Activated CD4-positive, alpha-beta T cell treated with anti-CD3 and anti-CD28 coated beads for 36 hours (primary cell): ENCODE measurements around the gene EEF1A2. TPM values are rescaled to one million over a fixed set of nuclear protein-coding genes. Genes with fewer than 3 reads are reported as not detected.

Source experiments
- ATAC-seq: fragments of 200-7000 bp; cut with Tn5 transposase; one replicate; pipeline ENCODE4 v1.10.0; 2021; ENCODE audit warnings: mild to moderate bottlenecking, moderate library complexity
- CTCF ChIA-PET: fragments of 350-600 bp; sonication (Branson Sonifier 250); formaldehyde crosslinking; loops from one replicate; lab custom pipeline; 2021; ENCODE audit warnings: antibody characterized with exemption; lab: Charles Lee
- POLR2A ChIA-PET: fragments of 350-600 bp; sonication (Branson Sonifier 250); formaldehyde crosslinking; loops from one replicate; lab custom pipeline; 2021; ENCODE audit warnings: antibody characterized with exemption, inconsistent platforms; lab: Charles Lee
- DNase-seq: peaks from one replicate; pipeline ENCODE4 v3.0.0-alpha.2; 2020
- H3K27ac Mint-ChIP-seq: one replicate; pipeline ENCODE4 v1.8.0; 2021; ENCODE audit warnings: mixed read lengths
- H3K27me3 Mint-ChIP-seq: one replicate; pipeline ENCODE4 v1.8.0; 2021; ENCODE audit warnings: mixed read lengths
- H3K36me3 Mint-ChIP-seq: one replicate; pipeline ENCODE4 v1.8.0; 2021; ENCODE audit warnings: low read depth, mixed read lengths
- H3K4me1 Mint-ChIP-seq: one replicate; pipeline ENCODE4 v1.8.0; 2021; ENCODE audit warnings: mixed read lengths
- H3K4me3 Mint-ChIP-seq: one replicate; pipeline ENCODE4 v1.8.0; 2021; ENCODE audit warnings: mild to moderate bottlenecking, moderate library complexity, mixed read lengths
- H3K9me3 Mint-ChIP-seq: one replicate; pipeline ENCODE4 v1.8.0; 2021; ENCODE audit warnings: low read depth, mixed read lengths
- intact Hi-C, 2 experiments: fragments of 100-400 bp; cut with DNase I in 1 of 2; cut with micrococcal nuclease in 1 of 2; formaldehyde crosslinking; loops; one replicate each; pipeline versions ENCODE4 v1.14.2 to v1.15.1; 2022 to 2024; cut with DNase I, micrococcal nuclease
- total RNA-seq, 2 experiments: library from RNA; stranded (reverse); gene quantifications; one replicate each; pipeline ENCODE4 v1.2.3, GENCODE V29; 2021

Gene EEF1A2
- total RNA-seq, 2 experiments from 2014 or later: 0.69 to 0.81 TPM

DNA sequence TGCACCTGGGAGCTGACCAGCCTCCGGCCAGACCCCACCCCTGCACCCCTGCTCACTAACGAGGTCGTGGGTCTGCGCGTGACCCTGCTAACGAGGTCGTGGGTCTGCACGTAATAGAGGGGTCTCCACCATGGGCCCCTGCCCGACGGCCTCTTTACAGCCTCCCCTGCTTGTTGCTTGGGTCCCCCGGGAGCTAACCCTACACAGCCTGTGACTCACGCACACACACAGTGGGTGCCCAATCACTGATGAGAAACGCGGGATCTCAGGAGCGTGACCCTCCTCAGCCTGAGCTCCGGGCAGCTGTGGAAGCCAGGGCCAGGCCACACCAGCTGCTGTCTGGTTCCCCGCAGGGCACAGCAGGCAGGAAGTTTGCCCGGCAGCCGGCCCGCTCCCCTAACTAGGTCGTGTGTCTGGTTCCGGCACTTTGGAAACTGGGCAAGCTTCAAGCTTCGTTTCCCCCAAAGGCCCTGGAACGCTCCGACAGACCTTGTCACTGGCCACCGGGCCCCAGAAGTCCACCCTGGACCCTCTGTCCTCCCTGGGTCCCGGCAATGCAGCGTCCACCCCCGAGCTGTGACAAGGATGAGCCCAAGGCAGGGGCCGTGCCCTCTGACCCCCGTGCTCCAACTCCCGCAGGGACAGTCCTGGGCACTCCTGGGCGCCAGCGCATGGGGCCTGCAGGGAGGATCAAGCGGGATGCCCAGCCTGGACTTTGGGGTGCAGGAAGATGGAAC is 37.5 kb upstream of the EEF1A2 start:
- no peak overlapping the region for H3K4me3 Mint-ChIP-seq
- H3K36me3 Mint-ChIP-seq: no peaks in the 10 kb centered on the region
- ATAC-seq (no peak), DNase-seq (peak; percentile 20)
- POLR2A ChIA-PET: interaction anchor here (0.6 kb wide), 2 partner anchors 10 to 306 kb away, joined by 3 read pairs; no protein-coding TSS in a partner anchor
- H3K27ac Mint-ChIP-seq: no peak overlapping the region
- no peaks in the 10 kb centered on the region for H3K9me3 Mint-ChIP-seq
- H3K4me1 Mint-ChIP-seq: peaks cover 8% of the 10 kb centered on the region
- H3K27me3 Mint-ChIP-seq: no peaks in the 10 kb centered on the region
- intact Hi-C loops: loop anchor here (2.0 to 10.0 kb wide), 6 partner anchors 101 to 528 kb away; partner anchors contain the start of genes UCKL1 (in 2 of the 2), ABHD16B (in 1 of the 2), TCEA2 (in 1 of the 2) and TPD52L2 (in 1 of the 2)
- CTCF ChIA-PET: interaction anchor here (0.9 to 3.2 kb wide), 7 partner anchors 10 to 437 kb away, joined by 3 to 21 read pairs (median 7); partner anchors contain the start of gene PPDPF

DNA sequence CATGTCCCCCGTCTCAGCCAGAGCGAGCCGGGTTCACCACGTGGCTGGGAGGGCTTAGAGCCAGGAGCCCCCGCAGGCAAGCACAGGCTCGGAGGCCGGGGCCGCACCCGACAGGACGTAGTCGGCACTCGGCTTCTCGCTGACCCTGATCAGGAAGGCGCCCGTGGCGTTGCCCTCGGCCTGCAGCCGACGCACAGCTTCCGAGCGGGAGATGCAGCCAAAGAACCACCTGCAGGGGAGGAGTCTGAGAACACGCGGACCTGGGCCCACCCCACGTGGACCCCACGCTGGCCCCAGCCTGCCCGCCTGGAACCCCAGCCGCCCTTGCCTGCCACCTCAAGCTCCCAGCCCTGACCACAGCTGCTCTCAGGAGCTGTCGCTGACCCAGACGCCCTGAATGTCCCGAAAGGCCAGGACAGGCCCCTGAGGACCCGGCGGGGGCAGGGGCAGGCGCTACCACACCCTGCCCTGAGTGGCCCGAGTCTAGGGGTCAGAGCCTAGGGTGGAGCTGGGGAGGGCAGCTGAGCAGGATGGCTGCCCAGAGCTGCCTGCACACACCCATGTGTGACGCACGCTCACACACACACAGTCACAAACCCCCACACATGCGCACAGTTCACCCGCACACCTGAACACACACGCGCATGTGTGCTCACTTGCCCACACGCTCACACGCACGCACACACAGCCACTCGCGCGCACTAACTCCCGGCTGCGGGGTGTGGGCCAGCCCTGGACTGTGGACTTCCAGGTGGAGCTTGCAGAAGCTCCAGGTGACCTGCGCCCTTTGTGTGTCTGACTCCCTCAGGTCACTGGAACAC is 36.2 kb upstream of the EEF1A2 start:
- intact Hi-C loops: loop anchor here (5.0 to 10.0 kb wide), 5 partner anchors 102 to 530 kb away; partner anchors contain the start of genes UCKL1 (in 2 of the 2), ABHD16B (in 1 of the 2), TCEA2 (in 1 of the 2) and TPD52L2 (in 1 of the 2)
- ChIA-PET CTCF (interaction anchor here (3.2 kb wide), 1 partner anchor 438 kb away, joined by 10 read pairs; no protein-coding TSS in a partner anchor), POLR2A (no interaction called here)
- no peak overlapping the region for H3K4me3 Mint-ChIP-seq
- no peaks in the 10 kb centered on the region for H3K9me3 Mint-ChIP-seq
- H3K36me3 Mint-ChIP-seq: no peaks in the 10 kb centered on the region
- peaks cover 8% of the 10 kb centered on the region for H3K4me1 Mint-ChIP-seq
- ATAC-seq: no peak
- H3K27ac Mint-ChIP-seq: no peak overlapping the region
- peak; percentile 34 for DNase-seq
- no peaks in the 10 kb centered on the region for H3K27me3 Mint-ChIP-seq

DNA sequence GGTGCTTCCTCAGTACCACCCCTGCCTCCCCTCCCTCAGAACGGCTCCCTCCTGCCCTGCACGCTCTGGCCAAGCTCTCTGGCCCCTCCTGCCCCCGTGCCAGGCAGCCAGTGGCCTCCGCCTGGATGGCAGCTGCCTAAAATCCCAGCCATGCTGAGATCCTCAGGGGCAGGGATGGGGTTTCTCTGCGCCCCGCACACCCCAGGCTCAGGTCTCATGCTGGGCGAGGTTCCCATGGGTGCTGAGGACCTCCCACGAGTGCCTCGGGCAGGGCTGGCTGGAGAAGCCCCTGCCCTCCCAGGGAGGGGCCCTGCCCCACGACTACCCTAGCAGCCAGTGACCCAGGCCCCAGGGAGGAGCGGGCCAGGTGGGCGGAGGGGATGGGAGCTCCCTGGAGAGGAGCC is 35.5 kb upstream of the EEF1A2 start:
- intact Hi-C loops: loop anchor here in 1 of 2 experiments (10.0 kb wide), 2 partner anchors 330 to 530 kb away; partner anchors contain the start of genes ABHD16B, TCEA2 and TPD52L2
- peaks cover 8% of the 10 kb centered on the region for H3K4me1 Mint-ChIP-seq
- H3K27me3 Mint-ChIP-seq: no peaks in the 10 kb centered on the region
- DNase-seq (peak; percentile 8), ATAC-seq (no peak)
- no peak overlapping the region for H3K4me3 Mint-ChIP-seq
- ChIA-PET POLR2A (no interaction called here), CTCF (no interaction called here)
- no peaks in the 10 kb centered on the region for H3K9me3 Mint-ChIP-seq
- no peaks in the 10 kb centered on the region for H3K36me3 Mint-ChIP-seq
- H3K27ac Mint-ChIP-seq: no peak overlapping the region

DNA sequence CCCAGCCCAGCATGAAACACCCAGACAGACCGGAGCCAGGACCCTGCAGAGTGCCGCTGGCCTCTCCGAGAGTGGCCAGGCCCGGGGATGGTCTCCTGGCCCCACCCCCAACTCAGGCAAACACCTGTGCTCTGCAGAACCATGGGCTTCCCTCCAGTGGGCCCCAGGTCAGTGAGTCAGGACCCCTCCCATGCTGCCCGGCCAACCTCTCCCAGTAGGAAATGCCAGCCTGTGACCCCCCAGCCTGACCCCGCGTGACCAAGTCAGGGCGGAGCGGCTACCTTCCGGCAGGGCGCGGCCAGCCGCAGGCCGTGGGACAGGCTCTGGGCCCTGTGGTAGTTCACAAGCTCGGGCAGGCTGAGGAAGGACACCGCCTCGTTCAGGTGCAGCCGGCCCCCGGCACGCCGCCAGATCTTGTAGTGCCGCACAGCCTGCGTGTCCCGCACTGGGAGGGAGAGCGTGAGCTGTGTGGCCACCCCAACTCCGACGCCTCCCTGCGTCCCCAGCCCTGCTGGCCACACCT is 35.0 kb upstream of the EEF1A2 start:
- intact Hi-C loops: loop anchor here in 1 of 2 experiments (10.0 kb wide), 2 partner anchors 331 to 531 kb away; partner anchors contain the start of genes ABHD16B, TCEA2 and TPD52L2
- CTCF ChIA-PET: no interaction called here

DNA sequence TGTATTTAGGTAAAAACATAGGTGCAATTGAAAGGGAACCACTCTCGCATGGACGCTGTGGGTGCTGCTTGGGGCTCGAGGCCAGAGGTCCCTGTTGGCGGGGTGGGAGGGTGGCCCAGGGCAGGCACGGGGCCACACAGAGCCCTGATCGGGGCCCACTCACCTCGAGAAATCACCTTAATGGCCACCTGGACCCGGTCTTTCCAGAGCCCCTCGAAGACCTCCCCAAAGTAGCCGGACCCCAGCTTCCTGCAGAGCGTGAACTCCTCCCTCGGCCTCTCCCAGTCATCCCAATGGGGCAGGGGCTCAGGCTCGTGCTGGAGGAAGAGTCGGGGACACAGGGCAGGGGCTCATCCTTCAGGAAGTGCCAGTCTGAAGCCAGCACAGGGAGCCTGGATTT is 34.5 kb upstream of the EEF1A2 start:
- Mint-ChIP-seq H3K9me3 (no peaks in the 10 kb centered on the region), H3K4me3 (no peak overlapping the region), H3K36me3 (no peaks in the 10 kb centered on the region), H3K27ac (no peak overlapping the region), H3K27me3 (no peaks in the 10 kb centered on the region), H3K4me1 (peaks cover 9% of the 10 kb centered on the region)
- DNase-seq (no peak), ATAC-seq (no peak)
- intact Hi-C loops: loop anchor here in 1 of 2 experiments (10.0 kb wide), 2 partner anchors 331 to 531 kb away; partner anchors contain the start of genes ABHD16B, TCEA2 and TPD52L2
- CTCF ChIA-PET: no interaction called here
- POLR2A ChIA-PET: no interaction called here

More for the DNA sequence above, 35.0 kb upstream of the EEF1A2 start:
- no peaks in the 10 kb centered on the region for H3K36me3 Mint-ChIP-seq
- no peak overlapping the region for H3K4me3 Mint-ChIP-seq
- no peaks in the 10 kb centered on the region for H3K9me3 Mint-ChIP-seq
- peak; percentile 6 for DNase-seq
- H3K4me1 Mint-ChIP-seq: peaks cover 8% of the 10 kb centered on the region
- H3K27ac Mint-ChIP-seq: no peak overlapping the region
- POLR2A ChIA-PET: no interaction called here
- ATAC-seq: no peak
- H3K27me3 Mint-ChIP-seq: no peaks in the 10 kb centered on the region

DNA sequence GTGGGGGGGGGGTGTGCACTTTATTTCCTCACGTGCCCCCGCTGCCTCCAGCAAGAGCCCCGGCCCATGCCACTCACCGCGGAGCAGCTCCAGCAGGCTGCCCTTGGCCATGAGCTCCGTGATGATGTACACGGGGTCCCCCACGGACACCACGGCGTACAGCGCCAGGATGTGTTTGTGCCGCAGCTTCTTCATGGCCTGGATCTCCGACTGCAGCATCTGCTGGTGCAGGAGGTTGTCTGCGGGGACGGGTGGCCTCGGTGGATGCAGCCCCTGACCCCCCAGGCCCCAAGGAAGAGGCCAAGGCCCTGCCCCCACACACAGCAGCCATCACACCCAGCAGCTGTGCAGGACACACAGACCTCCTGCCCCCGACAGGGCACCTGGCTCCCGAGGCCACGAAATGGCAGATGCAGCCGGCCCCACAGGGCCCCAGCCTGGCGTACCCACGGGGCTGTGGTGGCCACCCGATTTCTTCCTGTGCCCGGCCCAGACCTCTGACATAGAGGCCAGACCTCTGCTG is 33.6 kb upstream of the EEF1A2 start:
- intact Hi-C loops: loop anchor here in 1 of 2 experiments (10.0 kb wide), 2 partner anchors 332 to 532 kb away; partner anchors contain the start of genes ABHD16B, TCEA2 and TPD52L2
- CTCF ChIA-PET: no interaction called here
- peak; percentile 7 for DNase-seq
- H3K4me3 Mint-ChIP-seq: no peak overlapping the region
- POLR2A ChIA-PET: no interaction called here
- peaks cover 11% of the 10 kb centered on the region for H3K4me1 Mint-ChIP-seq
- no peak for ATAC-seq
- no peaks in the 10 kb centered on the region for H3K36me3 Mint-ChIP-seq
- H3K27ac Mint-ChIP-seq: no peak overlapping the region
- no peaks in the 10 kb centered on the region for H3K9me3 Mint-ChIP-seq
- no peaks in the 10 kb centered on the region for H3K27me3 Mint-ChIP-seq

DNA sequence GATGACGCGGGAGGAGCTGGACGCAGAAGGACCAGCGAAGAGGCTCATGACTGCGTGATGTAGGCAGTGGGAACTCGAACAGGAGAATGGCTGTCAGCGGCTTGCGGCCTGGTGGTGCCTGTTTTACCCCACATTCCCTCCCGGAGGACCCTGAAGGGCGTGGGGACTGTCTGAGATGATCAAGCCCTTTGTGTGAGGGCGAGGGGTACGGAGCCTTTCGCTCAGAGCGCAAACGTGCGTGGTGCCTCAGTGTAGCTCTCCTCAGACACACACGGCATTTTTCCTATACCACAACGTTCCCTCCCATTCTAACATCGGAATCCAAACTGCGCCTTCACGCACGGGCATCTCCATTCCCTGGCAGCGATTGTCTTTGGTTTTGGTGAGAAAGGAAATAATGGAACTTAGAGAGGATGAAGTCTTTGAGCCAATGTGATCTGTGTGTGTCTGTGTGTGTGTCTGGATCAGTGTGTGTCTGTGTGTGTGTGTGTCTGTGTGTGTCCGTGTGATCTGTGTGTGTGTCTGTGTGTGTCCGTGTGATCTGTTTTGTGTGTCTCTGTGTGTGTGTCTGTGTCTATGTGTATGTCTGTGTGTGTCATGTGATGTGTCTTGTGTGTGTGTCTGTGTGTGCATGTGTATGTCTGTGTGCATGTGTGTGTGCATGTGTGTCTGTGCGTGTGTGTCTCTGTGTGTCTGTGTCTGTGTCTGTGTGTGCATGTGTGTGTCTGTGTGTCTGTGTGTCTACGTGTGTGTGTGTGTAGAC is 33.0 kb upstream of the EEF1A2 start:
- Mint-ChIP-seq H3K9me3 (no peaks in the 10 kb centered on the region), H3K27me3 (no peaks in the 10 kb centered on the region), H3K4me1 (peaks cover 8% of the 10 kb centered on the region), H3K36me3 (no peaks in the 10 kb centered on the region), H3K4me3 (no peak overlapping the region), H3K27ac (no peak overlapping the region)
- DNase-seq (peak; percentile 3), ATAC-seq (no peak)
- POLR2A ChIA-PET: no interaction called here
- intact Hi-C loops: loop anchor here in 1 of 2 experiments (10.0 kb wide), 2 partner anchors 333 to 533 kb away; partner anchors contain the start of genes ABHD16B, TCEA2 and TPD52L2
- CTCF ChIA-PET: no interaction called here

DNA sequence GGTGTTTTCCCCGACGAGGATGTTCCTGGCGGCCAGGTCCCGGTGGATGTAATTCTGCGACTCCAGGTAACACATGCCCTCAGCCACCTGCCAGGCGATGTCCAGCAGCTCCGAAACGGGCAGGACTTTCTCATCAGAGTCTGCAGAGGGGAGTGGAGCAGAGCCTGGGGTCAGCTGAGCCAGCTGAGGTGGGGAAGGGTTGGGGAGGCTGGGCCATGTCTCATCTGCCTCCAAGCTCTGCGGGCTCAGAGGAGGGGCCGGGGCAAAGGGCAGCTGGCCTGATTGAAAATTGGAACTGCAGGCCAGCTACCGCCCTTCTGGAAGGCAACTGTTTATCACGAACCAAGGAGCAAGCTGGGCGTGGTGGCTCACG is 31.9 kb upstream of the EEF1A2 start:
- intact Hi-C loops: loop anchor here in 1 of 2 experiments (10.0 kb wide), 2 partner anchors 334 to 534 kb away; partner anchors contain the start of genes ABHD16B, TCEA2 and TPD52L2
- no peak overlapping the region for H3K4me3 Mint-ChIP-seq
- CTCF ChIA-PET: no interaction called here

DNA sequence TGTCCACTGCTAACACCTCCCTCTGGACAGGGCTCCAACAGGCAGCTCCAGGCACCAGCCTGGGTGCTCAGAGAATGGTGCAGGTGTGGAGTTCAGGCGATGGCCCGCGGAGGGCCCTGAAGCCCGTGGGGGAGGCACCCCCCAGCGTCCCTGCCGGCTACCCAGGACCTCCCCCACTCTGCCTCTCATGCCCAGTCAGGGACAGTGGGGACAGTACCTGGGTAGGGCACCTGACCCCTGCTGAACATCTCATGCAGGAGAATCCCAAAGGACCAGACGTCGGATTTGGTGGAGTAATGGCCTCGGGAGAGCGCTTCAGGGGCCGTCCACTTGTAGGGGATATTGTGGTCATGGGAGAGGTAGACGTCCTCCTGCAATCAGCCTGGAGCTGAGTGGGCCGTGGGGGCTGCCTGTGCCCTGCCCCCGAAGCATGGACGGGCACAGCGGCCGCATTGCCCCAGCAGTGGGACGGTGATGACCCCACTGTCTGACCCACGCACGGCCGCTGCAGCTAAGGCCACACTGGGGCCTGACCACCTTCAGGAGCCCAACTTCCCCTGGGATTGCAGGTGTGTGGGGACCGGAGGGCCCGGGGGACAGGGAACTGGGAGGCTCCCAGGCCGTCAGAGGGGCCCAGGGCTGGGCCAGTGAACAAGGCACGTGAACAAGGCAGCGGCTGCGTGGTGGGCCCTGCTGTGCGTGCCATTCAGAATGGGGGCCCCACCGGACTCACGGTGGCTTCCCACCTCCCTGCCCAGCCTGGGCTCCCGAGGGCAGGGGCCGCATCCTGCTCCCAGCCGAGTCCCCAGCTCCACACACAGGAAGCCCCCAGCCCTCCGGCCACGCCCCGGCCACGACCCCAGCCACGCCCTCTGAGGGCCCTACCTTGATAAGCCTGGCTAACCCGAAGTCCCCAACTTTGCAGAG is 31.2 kb upstream of the EEF1A2 start:
- ChIA-PET POLR2A (interaction anchor here (0.6 kb wide), 1 partner anchor 16 kb away, joined by 8 read pairs; no protein-coding TSS in a partner anchor), CTCF (interaction anchor here (1.2 kb wide), 1 partner anchor 34 kb away, joined by 4 read pairs; no protein-coding TSS in a partner anchor)
- no peak overlapping the region for H3K27ac Mint-ChIP-seq
- intact Hi-C loops: loop anchor here in 1 of 2 experiments (10.0 kb wide), 2 partner anchors 335 to 535 kb away; partner anchors contain the start of genes ABHD16B, TCEA2 and TPD52L2
- no peaks in the 10 kb centered on the region for H3K9me3 Mint-ChIP-seq
- ATAC-seq (no peak), DNase-seq (peak; percentile 3)
- H3K4me3 Mint-ChIP-seq: no peak overlapping the region
- no peaks in the 10 kb centered on the region for H3K27me3 Mint-ChIP-seq
- H3K4me1 Mint-ChIP-seq: peaks cover 7% of the 10 kb centered on the region
- H3K36me3 Mint-ChIP-seq: no peaks in the 10 kb centered on the region

More for the DNA sequence above, 31.9 kb upstream of the EEF1A2 start:
- POLR2A ChIA-PET: no interaction called here
- peaks cover 7% of the 10 kb centered on the region for H3K4me1 Mint-ChIP-seq
- H3K36me3 Mint-ChIP-seq: no peaks in the 10 kb centered on the region
- peak; percentile 3 for DNase-seq
- no peaks in the 10 kb centered on the region for H3K9me3 Mint-ChIP-seq
- no peaks in the 10 kb centered on the region for H3K27me3 Mint-ChIP-seq
- no peak overlapping the region for H3K27ac Mint-ChIP-seq
- ATAC-seq: no peak
